Fibroblast of lung (primary cell): Measurements from ENCODE around the gene STKLD1. TPM values are rescaled to one million over a fixed set of nuclear protein-coding genes. Genes with fewer than 3 reads are reported as not detected.

Source experiments
- DNase-seq, 2 donors: peaks; one replicate each; pipeline versions ENCODE4 v3.0.0 to v3.0.0-alpha.2; 2010; ENCODE audit warnings: low read depth in 2 of 2
- H2AFZ ChIP-seq: 2 replicates; pipeline ENCODE4 v1.5.1; 2012; ENCODE audit warnings: low read length, control low read depth, inconsistent platforms
- H3K27ac ChIP-seq: 2 replicates; pipeline ENCODE4 v1.5.1; 2011; ENCODE audit warnings: low read length, control low read depth; ENCODE audit not compliant: insufficient read depth
- H3K27me3 ChIP-seq: 2 replicates; pipeline ENCODE4 v1.5.1; 2011; ENCODE audit warnings: mild to moderate bottlenecking, low read length; ENCODE audit not compliant: control insufficient read depth, insufficient read depth
- H3K36me3 ChIP-seq: 2 replicates; pipeline ENCODE4 v1.5.1; 2011; ENCODE audit warnings: low read length; ENCODE audit not compliant: control insufficient read depth, insufficient read depth
- H3K4me1 ChIP-seq: 2 replicates; pipeline ENCODE4 v1.5.1; 2011; ENCODE audit warnings: low read length; ENCODE audit not compliant: control insufficient read depth, insufficient read depth; ENCODE audit errors: extremely low read depth
- H3K4me2 ChIP-seq: 2 replicates; pipeline ENCODE4 v1.5.1; 2011; ENCODE audit warnings: low read length, control low read depth; ENCODE audit not compliant: insufficient read depth; ENCODE audit errors: extremely low read depth
- H3K4me3 ChIP-seq, 4 experiments: fragments of 200-600 bp in 1 of 4; sonication (generic) in 1 of 4; replicated peaks in 1 of 4; 2 replicates each; pipeline ENCODE4 v1.5.1; 2011 to 2016; ENCODE audit warnings: low read length in 4 of 4, low read depth in 3 of 4, mild to moderate bottlenecking in 3 of 4, control low read depth in 2 of 4, inconsistent platforms in 1 of 4, mixed read lengths in 1 of 4; ENCODE audit not compliant: insufficient read depth in 1 of 4; ENCODE audit errors: control extremely low read depth in 1 of 4
- H3K79me2 ChIP-seq: 2 replicates; pipeline ENCODE4 v1.5.1; 2012; ENCODE audit warnings: mild to moderate bottlenecking, low read length, inconsistent platforms; ENCODE audit not compliant: control insufficient read depth, insufficient read depth
- H3K9ac ChIP-seq: 2 replicates; pipeline ENCODE4 v1.5.1; 2011; ENCODE audit warnings: mild to moderate bottlenecking, low read length, control low read depth; ENCODE audit not compliant: insufficient read depth
- H3K9me3 ChIP-seq: 2 replicates; pipeline ENCODE4 v1.5.1; 2012; ENCODE audit warnings: low read depth, low read length; ENCODE audit not compliant: control insufficient read depth, insufficient read depth
- H4K20me1 ChIP-seq: 2 replicates; pipeline ENCODE4 v1.5.1; 2011; ENCODE audit warnings: low read length; ENCODE audit not compliant: control insufficient read depth, insufficient read depth; ENCODE audit errors: extremely low read depth
- EZH2 ChIP-seq: IDR thresholded peaks from 2 replicates; pipeline ENCODE4 v1.5.1; 2012; ENCODE audit warnings: low read length, control low read depth, mild to moderate bottlenecking; ENCODE audit errors: missing control alignments
- polyA plus RNA-seq, 2 donors: library from polyadenylated mRNA; depleted of rRNA in 1 of 2; stranded (reverse) in 1 of 2; unstranded in 1 of 2; fragments of >200 nt; gene quantifications; 2 replicates each; pipeline ENCODE4 v1.2.1, GENCODE V29; 2011 to 2012; ENCODE audit warnings: missing spikeins in 1 of 2
- total RNA-seq: library from RNA; depleted of rRNA; stranded (reverse); fragments of >200 nt; gene quantifications from 2 replicates; pipeline ENCODE4 v1.2.1, GENCODE V29; 2014
- TF ChIP-seq, protein P1 (sequence below), 2 donors: IDR thresholded peaks in 1 of 2; conservative IDR thresholded peaks in 1 of 2; 1 replicate in 1 of 2; 2 replicates in 1 of 2; pipeline ENCODE4 v1.5.1; 2011 to 2012; ENCODE audit warnings: low read length in 2 of 2, control low read depth in 1 of 2, inconsistent platforms in 1 of 2, low read depth in 1 of 2, mild to moderate bottlenecking in 1 of 2

STKLD1 gene
- total and polyA plus RNA-seq, 2 donors (not counting 1 experiment from before 2014, with no cell fraction given), result 0.79 to 0.99 TPM

DNA sequence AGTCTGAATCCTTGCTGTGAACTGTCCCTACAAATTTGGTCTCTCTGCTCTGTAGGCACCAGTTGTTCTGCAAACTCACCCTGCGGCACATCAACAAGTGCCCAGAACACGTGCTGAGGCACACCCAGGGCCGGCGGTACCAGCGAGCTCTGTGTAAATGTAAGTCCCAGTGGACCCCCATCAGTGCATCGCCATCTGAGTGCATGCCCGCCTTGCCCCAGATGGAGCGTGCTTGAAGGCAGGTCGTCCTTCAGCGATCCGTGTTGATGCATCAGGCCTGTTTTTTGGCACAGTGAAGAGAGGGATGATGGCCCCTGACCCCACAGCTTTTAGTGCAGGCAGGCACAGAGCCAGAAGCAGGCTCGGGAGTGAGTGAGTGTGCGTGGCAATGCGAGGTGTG lies 18.5 kb upstream of the STKLD1 start:
- peak overlapping the region in 2 of 4 experiments; percentile 60 to 70 for H3K4me3 ChIP-seq
- peaks cover 12% of the 10 kb centered on the region for H3K79me2 ChIP-seq

DNA sequence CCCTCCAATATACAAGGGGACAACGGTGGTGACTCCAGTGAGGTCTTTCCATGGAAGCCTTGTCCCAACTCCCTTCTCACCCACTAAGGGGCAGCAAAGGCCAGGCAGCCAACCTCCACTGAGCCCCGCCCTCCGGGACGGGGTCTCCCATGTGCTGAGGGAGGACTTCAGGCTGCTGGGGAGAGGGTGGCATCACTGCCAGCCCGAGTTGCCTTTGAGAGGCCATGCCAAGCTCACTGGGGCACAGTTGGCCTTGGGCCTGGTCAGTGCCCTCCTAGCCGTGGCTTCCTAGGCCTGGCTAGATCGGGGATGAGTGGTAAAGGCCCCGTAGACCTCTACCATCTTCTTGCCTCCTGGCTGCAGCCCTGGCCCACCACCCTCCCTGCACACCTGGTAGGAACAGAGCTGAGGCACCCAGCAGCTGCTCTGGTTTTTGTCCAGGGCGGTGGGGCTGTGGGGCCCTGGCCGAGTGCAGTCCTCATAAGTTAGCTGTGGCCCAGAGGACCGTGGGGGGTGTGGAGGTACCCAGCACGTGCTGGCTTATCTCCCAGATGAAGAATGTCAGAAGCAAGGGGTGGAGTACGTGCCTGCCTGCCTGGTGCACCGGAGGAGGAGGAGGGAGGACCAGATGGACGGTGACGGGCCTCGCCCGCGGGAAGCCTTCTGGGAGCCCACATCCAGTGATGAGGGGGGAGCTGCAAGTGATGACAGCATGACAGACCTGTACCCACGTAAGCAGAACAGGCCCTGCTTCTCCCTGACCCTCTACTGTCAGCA lies 16.6 kb upstream of the STKLD1 start:
- H4K20me1 ChIP-seq, result no peaks in the 10 kb centered on the region
- no peak overlapping the region for H3K4me3 ChIP-seq
- peaks cover 6% of the 10 kb centered on the region for H3K4me1 ChIP-seq
- no peak overlapping the region for H2AFZ ChIP-seq
- H3K4me2 ChIP-seq, result no peak overlapping the region
- no peak overlapping the region for H3K9ac ChIP-seq
- no peak overlapping the region for H3K27ac ChIP-seq
- H3K9me3 ChIP-seq, result no peaks in the 10 kb centered on the region
- peaks cover 34% of the 10 kb centered on the region for H3K36me3 ChIP-seq
- H3K79me2 ChIP-seq, result peaks cover 22% of the 10 kb centered on the region
- no peak for TF ChIP-seq EZH2
- TF ChIP-seq, protein P1, sequence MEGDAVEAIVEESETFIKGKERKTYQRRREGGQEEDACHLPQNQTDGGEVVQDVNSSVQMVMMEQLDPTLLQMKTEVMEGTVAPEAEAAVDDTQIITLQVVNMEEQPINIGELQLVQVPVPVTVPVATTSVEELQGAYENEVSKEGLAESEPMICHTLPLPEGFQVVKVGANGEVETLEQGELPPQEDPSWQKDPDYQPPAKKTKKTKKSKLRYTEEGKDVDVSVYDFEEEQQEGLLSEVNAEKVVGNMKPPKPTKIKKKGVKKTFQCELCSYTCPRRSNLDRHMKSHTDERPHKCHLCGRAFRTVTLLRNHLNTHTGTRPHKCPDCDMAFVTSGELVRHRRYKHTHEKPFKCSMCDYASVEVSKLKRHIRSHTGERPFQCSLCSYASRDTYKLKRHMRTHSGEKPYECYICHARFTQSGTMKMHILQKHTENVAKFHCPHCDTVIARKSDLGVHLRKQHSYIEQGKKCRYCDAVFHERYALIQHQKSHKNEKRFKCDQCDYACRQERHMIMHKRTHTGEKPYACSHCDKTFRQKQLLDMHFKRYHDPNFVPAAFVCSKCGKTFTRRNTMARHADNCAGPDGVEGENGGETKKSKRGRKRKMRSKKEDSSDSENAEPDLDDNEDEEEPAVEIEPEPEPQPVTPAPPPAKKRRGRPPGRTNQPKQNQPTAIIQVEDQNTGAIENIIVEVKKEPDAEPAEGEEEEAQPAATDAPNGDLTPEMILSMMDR (conservative IDR thresholded peaks at IDR 0.05 in 1 of 2, IDR thresholded peaks at IDR 0.05 in 1 of 2; ENCODE audit: low read depth in 1 of 2, low read length in 2 of 2), result peak; percentile 18 to 25
- no peaks in the 10 kb centered on the region for H3K27me3 ChIP-seq
- DNase-seq, result no peak

More for the DNA sequence above, 18.5 kb upstream of the STKLD1 start:
- H2AFZ ChIP-seq, result no peak overlapping the region
- H3K27me3 ChIP-seq, result no peaks in the 10 kb centered on the region
- peak overlapping the region; percentile 88 for H3K4me2 ChIP-seq
- H3K9ac ChIP-seq, result no peak overlapping the region
- peaks cover 25% of the 10 kb centered on the region for H3K36me3 ChIP-seq
- TF ChIP-seq, protein P1 (conservative IDR thresholded peaks at IDR 0.05 in 1 of 2, IDR thresholded peaks at IDR 0.05 in 1 of 2; ENCODE audit: low read depth in 1 of 2, low read length in 2 of 2), result no peak
- TF ChIP-seq EZH2, result no peak
- no peaks in the 10 kb centered on the region for H4K20me1 ChIP-seq
- no peak for DNase-seq
- no peaks in the 10 kb centered on the region for H3K9me3 ChIP-seq
- H3K27ac ChIP-seq, result no peak overlapping the region
- H3K4me1 ChIP-seq, result peaks cover 4% of the 10 kb centered on the region

DNA sequence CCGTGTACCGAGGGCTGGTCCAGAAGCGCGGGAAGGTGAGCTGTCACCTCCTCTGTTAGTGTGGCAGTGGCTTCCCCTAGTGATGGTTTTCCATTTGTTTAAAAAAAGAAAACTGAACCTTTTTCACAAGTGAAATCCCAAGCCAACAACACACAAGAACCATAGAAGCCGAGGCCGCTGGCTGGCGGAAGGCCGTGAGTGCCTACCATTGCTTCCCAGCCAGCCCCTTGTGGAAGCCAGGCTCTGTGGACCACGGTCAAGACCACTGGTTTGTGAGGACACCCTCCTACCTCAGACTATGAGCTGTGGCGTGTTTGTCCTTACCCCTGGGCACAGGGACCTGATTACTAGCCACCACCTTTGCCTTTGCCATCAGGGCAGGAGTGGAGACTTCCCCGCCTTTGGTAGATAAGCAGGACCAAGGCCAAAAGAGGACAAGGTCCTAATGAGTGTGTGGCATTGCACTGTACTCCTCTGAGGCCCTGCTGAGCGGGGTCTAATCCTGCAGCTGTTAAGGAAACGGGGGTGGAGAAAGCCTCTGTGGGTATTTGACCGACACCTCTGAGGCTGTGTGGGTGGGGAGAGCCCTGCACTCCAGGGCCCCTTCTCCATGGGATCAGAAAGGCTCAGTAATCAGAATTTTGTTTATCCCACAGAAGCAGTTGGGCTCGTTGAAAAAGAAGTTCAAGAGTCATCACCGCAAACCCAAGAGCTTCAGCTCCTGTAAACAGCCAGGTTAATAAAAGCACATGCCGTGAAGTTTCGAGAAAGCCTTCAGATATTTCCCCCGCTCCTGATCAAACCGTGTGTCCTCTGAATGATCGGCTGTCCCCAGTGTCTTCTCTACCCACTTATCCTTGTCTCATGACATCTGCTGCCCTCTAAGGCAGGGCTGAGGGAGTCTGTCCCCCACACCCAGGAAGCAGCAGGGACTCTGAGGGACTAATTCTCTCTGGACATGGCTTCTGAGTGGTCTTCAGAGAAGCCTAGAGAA lies 15.5 kb upstream of the STKLD1 start:
- no peak for DNase-seq
- Histone ChIP-seq H2AFZ (no peak overlapping the region), H3K4me1 (peaks cover 6% of the 10 kb centered on the region), H3K79me2 (peaks cover 31% of the 10 kb centered on the region), H3K9me3 (no peaks in the 10 kb centered on the region), H3K27ac (no peak overlapping the region), H3K4me3 (no peak overlapping the region), H3K27me3 (no peaks in the 10 kb centered on the region), H3K36me3 (peaks cover 37% of the 10 kb centered on the region), H4K20me1 (no peaks in the 10 kb centered on the region), H3K9ac (no peak overlapping the region), H3K4me2 (no peak overlapping the region)
- no peak for TF ChIP-seq EZH2
- TF ChIP-seq, protein P1 (conservative IDR thresholded peaks at IDR 0.05 in 1 of 2, IDR thresholded peaks at IDR 0.05 in 1 of 2; ENCODE audit: low read depth in 1 of 2, low read length in 2 of 2), result no peak
